Stimulated activated CD4-positive, alpha-beta T cell treated with anti-CD3 and anti-CD28 coated beads, Interleukin-12 subunit alpha, Interleukin-12 subunit beta, amount 100 ng/mL, for 48 hours (primary cell): Measurements from ENCODE around the gene MAGIX.
A peak's percentile ranks its signal among the peaks of the same experiment; 100 is the strongest.

Experiments
- DNase-seq, 3 donors: peaks; one replicate each; pipeline ENCODE4 v3.0.0-alpha.2; 2020; ENCODE audit warnings: low read depth in 2 of 3, low spot score in 1 of 3

MAGIX gene

DNA sequence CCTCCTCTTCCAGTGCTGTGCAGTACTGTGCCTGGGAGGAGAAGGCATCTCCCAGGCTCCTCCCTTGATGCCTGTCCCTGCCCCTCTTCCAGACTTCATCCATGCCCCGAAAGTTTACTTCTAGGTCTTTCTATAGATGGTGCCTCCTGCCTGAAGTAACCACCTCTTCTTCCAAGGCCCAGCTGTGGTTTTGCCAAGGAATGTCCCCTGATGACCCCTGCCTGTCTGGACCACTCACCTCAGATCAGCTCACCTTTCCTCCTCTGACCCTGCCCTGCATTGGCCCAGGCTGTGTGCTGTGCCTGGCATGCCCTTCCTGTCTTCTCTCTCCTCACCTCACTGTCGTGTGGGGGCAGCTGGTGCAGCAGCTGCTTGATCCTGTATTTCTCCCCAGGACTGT lies 16.8 kb downstream of the MAGIX start:
- DNase-seq, result no peak

GRCh38 chrX:49183701-49184281 lies 21.2 kb downstream of the MAGIX start:
- DNase-seq, result no peak

DNA sequence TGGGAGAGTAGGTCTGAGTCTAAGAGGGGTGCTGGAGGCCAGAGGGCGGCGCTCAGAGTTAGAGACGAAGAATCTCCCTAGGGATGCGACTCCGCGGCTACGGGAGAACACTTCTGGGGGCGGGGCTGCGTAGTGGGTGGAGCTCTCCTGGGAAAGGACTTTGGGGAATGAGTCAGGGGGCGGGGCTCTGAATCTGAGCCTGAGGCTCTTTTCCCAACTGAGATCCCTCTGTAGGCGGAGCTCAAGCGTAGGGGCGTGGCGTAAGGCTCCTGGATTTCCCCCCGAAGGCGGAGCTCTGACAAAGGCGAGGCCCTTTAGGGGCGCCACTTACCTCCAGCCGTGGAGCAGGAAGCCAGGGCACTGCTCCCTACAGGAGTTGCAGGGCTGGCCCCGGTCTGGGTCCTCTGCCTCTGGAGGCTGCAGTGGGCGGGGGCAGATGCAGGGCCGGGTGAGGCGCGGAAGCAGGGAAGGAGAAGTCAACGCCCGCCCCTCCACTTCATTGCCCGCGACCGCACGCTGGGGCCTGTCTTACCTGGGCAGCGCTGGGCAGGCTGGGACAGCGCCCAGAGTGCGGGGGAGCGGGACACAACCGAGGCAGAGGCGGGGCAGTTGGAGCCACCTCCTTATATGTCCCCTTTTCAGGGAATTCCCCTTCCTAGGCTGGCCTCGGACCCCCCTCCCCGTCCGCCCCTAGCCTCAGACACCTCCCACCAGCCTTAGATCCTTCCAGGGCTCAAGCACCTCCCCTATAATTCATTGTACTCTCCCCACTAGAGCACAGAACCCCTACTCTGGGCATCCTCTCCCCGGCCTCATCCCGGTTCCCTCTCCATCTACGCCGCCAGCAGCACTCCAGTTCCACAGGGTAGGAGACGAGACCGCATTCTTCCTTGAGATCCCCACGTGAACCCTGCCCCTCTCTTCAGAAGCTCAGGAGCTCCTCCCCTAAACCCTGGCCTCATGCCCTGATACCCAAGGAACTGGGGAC lies 22.0 kb downstream of the MAGIX start:
- DNase-seq, result no peak

GRCh38 chrX:49186125-49187027 lies 23.8 kb downstream of the MAGIX start, which contains the start of gene PRICKLE3:
Gene PRICKLE3, minus strand, starts transcription at chrX:49186373. Its CDS starts 76 bp downstream, at chrX:49186297.
- DNase-seq, result peak in 2 of 3 donors; percentile 49 to 67

DNA sequence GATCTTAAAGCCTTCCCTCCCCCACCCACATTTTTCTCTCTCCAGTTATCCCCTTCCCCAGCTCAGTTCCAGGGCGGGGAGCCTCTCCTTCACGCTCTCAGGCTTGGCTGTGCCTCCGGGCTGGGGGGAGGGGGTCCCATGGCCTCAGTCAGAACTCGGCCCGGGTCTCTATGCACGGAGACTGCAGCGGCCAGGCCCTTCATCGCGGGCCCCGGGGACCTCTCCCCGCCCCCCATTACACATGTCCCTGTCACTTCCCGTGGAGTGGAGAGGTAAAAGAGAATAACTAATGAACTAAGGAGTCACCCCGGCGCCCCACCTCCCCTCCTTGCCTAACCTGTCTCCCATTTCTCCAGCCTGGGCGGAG lies 24.5 kb downstream of the MAGIX start:
- DNase-seq, result no peak

DNA sequence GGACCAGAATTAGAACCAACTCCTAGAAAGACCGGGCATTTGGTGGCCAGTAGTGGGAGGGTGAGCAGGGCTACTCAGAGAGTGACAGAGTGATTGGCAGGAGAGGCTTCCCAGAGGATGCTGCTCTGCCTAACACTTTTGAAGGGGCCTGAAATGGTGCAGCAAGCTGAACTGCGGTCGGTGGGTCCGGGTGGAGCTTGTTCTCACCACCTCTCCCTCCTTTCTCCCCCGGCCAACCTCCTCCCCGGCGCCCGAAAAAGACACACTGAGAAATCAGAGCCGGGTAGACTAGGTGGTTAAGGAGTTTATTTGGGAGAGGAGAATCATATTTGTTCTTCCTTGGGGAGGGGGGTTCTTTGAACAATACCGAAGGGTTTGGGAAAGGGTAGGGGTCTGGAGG lies 25.0 kb downstream of the MAGIX start:
- no peak for DNase-seq

GRCh38 chrX:49188468-49189076 lies 26.0 kb downstream of the MAGIX start:
- no peak for DNase-seq

GRCh38 chrX:49189606-49190005 lies 27.0 kb downstream of the MAGIX start:
- no peak for DNase-seq

DNA sequence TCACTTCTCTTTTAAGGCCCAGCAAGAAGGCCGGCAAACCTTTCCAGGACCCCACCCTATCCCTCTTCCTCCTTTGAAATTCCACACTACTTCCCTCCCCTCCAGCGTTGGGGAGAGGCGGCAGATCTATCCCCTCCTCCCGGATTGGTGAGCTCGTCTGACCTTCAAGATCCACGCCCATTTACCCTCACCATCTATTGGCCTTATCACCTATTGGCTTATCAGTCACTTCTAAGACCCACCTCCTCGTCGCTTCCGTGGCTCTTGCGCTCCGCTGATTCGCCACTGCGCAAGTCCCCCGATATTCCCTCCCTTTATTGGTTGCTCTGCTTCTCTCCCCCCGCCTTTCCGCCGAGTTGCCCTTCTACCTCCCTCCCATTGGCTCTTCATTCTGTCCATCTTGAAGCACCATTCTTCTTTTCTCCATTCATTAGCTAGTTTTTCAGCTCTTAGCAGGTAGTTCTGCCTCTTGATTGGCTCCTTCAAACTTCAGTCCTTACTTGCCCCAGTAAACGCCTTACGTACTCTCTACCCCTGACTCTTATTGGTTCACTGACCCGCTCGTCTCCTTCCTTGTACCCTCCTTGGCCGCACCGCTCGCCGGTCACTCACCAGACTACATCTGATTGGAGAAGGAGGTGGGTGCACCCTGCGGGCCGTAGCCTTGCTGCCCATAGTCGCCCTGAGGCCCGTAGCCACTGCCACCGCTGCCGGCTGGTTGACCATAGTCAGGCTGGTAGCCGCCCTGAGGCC lies 28.4 kb downstream of the MAGIX start:
- peak; percentile 72 to 76 (median 75) for DNase-seq

- no peak for DNase-seq
Measured at GRCh38 chrX:49191574-49192011, 29.0 kb downstream of the MAGIX start.

DNA sequence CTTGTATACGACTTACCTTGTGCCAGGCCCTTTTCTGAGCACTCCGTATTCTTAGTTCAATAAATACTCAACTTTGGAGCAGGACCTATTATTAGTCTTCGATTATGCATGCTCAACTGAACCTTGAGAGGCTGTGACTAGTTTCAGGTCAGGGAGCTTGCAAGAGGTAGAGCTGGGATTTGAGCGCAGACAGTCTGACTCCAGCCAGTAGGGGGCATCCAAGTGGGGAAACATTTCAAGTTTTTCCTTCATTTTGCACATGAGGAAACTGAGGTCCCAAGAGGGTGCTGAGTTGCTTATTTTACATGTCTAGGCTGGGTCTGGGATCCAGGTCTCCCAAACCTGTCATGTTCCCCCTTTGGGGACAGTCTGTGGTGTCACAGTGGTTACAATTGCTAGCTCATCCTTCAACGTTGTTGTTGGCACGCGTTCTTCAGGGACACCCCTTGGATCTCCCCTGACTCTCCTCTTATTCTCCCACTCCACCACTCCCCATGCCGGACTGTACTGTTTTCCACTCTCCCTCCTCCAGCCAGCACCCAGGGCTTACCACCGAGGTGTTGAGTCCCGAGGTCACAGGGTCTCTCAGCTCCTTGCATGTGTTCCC lies 30.3 kb downstream of the MAGIX start:
- peak in 1 of 3 donors; percentile 54 for DNase-seq

- no peak for DNase-seq
Measured at GRCh38 chrX:49193542-49193964, 31.0 kb downstream of the MAGIX start.

- DNase-seq, result no peak
Measured at GRCh38 chrX:49197543-49198087, 35.1 kb downstream of the MAGIX start.

DNA sequence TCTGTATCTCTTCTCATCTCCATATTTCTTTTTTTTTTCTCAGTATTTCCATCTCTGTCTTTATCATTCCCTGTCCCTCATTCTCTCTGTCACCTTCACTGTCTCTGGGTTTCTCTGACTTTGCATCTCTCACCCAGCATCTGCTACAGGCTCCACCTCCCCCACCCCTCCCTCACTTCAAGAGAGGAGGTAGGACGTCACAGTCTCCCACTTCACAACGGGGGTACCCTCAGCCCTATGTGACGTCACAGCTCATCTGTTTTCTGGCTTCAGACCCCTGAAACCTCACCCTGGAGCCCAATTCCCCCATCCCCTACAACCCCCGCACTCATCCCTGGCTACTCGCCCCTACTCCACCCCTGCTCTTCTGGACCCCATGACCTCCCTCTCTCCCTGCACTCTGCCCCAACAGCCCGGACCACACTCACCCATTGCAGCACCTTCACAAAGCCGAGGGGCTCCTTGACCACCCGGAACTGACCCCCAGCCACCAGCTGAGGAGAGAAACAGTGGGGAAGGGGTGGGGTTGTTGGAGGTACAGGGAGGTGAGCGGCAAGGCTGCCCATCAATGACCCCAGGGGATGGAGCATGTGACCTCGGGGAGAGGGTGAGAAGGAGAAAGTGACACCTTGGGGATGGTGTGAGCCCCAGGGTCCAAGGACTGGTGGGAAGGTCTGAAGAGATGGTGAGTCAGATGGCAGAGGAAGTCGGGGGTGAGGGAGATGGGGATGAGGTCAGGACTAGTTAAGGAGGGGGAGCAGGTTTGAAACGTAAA lies 36.2 kb downstream of the MAGIX start:
- no peak for DNase-seq

- DNase-seq, result no peak
Measured at GRCh38 chrX:49199315-49199595, 36.7 kb downstream of the MAGIX start.

GRCh38 chrX:49199906-49200771 lies 37.6 kb downstream of the MAGIX start, which contains the start of gene SYP:
Gene SYP, minus strand, starts transcription at chrX:49200193. Its CDS starts 7 bp downstream, at chrX:49200186.
- DNase-seq, result peak; percentile 74 to 82 (median 78)

- no peak for DNase-seq
Measured at GRCh38 chrX:49202022-49202421, 39.5 kb downstream of the MAGIX start.

DNA sequence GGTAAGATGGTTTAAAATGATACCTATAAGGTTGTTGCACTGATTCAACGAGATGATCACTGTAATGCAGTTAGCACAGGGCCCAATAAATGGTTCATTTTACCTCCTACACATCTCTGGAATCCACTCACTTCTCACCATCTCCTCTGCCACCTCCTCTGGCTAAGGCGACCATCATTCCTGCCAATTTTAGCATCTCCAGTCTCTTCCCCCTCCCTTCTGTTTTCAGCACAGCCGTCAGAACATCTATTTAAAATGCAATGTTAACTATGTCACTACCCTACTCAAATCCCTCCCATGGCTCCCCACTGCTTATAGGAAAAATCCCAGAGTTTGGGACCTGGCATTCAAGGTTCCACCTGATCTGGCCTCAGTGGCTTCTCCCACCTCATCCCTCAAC lies 41.0 kb downstream of the MAGIX start:
- no peak for DNase-seq
